NCI-H146 treated with DMSO at 0.1 percent for 48 hours (cell line): ENCODE results near the gene WDR48.
"Not testable (repeated sequence)": the region's sequence is repeated elsewhere in the genome, so short reads cannot be mapped to it uniquely, and the experiment has no call there.

Experiments used
- DNase-seq: peaks from one replicate; lab custom pipeline; 2025; ENCODE audit not compliant: unreplicated experiment; lab: John Stamatoyannopoulos, UW

The WDR48 gene

DNA sequence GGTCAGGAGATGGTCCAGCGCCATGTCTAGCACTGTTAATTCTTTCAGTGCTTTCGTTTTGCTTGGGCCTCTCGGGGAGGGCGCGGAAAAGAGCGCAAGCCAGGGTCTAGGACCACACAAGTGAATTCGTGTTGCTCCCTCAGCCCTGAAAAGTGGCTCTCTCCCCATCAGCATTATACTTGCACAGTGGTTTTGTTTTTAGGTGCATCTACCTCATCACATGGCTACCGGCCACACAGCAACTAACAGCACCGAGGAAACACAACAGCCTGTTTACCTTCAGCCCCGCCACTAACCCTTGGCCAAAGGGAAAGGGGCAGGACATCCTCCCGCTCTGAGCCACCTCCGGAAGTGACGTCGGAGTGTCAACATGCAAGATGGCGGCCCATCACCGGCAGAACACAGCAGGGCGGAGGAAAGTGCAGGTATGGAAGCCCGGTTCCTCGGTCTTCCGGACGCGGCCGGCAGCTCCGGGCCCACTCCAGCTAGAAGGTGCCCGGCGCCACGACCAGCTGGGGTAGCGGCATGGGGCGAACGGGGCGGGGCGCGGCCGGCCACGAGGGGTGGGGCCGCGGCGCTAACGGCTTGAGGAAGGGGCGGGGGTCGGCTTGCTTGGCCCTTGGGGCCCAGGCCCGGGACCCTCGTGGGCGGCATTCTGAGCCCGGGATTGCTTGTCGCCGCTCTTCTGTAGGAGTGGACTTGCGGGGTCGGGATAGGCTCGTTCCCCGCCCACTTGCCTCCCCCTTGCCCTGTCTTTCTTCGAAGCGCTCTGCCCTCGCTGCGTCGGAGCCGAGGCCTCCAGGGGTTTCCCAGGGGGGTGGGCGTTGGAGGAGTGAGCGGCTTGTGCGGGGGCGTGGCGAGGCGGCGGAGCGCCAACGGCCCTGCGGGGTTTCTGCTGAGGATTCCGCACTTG, at the start of gene WDR48, which contains the start of gene SCN11A:
TSS of gene WDR48 (plus strand) at position 368 of the 913 bp plus-strand sequence. CDS start at position 378, 10 bp downstream.
TSS of gene SCN11A (minus strand) at position 296 of the 913 bp plus-strand sequence. CDS start 101,582 bp downstream, outside the sequence.
- DNase-seq: peak; percentile 59

DNA sequence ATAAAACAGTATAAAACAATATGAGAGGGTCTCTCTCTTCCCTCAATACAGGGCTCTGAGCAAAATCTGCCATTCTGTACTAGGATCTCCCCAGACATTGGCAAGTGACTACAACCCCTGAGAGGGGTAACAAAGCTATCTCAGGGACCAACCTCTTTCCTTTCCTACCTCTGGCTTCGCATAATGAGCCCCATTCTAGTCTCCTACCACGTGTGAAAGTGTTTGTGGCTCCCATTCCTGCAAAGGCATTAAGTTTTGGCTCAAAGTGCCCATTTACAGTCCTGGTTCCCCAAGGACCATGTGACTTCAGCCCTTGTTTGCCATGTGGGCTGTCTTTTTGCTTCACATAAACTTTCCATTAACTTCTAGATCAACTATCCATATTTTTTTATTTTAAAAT, 46.5 kb upstream of the WDR48 start:
- no peak for DNase-seq

GRCh38 chr3:39011191-39011736, 40.6 kb upstream of the WDR48 start:
- no peak for DNase-seq

- no peak for DNase-seq
These were observed 38.5 kb upstream of the WDR48 start for GRCh38 chr3:39013289-39013688.

- DNase-seq: no peak
These were observed 37.8 kb upstream of the WDR48 start for GRCh38 chr3:39013921-39014509.

GRCh38 chr3:39015418-39015817, 36.4 kb upstream of the WDR48 start:
- DNase-seq: no peak

DNA sequence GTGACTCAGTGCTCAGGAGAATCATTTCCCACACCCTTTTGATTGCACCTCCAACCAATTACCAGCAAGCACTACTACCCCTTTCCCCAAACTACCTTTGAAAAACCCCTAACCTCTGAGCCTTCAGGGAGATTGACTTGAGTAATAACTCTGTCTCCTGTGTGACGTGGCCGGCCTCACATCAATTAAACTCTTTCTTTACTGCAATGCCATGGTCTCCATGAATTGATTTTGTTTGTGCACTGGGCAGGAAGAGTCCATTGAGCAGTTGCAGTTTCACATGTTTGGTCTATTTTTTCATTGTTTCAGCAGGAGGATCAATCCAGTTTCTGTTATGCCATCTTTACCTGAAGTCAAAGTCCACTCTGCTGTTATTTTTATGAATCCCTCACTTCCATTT, 32.5 kb upstream of the WDR48 start:
- DNase-seq: no peak

DNA sequence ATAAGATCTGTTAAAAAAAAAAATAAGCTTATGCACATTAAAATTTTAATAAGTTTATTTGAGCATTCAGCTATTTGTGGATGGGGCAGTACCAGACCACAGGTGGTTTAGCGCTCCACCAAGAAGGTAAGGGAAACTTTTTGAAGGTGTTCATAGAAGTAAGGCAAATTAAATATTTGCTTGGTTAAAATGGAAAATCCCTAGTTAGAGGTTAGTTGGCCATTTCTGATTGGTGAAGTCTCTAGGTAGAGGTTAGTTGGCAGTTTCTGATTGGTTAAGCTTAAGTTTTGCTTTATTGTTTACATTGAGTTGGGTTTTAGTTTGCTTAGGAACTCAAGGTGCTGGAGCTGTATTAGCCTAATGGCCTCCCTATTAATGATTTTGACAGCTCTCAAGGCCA, 30.8 kb upstream of the WDR48 start:
- DNase-seq: no peak

GRCh38 chr3:39021465-39022285, 30.1 kb upstream of the WDR48 start:
- DNase-seq: no peak

DNA sequence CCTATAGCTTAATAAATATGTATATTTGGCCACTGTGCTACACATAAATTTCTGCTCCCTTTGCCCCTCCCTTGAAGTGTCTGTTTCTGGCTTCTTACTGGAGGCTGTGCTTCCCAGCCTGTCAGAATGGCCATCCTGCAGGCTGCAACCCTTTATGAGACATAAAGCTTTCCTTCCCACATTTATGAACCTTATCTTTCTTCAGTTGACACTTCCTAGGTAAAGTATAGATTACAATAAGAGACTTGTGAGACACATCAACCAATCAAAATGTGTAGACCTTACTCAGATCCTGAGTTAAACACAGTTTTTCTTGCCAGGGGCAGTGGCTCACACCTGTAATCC, 29.6 kb upstream of the WDR48 start:
- DNase-seq: no peak

DNA sequence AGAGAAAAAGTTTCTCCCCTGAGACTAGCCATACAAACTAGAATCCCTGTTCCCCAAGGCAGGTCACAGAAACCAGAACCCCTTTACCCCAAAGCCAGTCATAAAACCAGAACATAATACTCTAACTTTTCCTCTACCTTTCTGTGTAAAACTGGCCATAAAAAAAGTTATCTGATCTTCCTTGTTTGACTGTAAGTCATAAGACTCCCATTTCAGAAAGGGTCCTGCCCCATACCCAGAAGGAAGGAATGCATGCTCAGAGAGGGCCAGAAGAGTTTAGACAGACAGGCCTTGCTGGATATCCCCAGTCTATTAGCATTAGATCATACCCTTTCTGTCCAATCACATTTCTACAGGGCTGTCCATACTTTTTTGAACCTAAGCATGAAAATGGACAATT, 27.3 kb upstream of the WDR48 start:
- no peak for DNase-seq

DNA sequence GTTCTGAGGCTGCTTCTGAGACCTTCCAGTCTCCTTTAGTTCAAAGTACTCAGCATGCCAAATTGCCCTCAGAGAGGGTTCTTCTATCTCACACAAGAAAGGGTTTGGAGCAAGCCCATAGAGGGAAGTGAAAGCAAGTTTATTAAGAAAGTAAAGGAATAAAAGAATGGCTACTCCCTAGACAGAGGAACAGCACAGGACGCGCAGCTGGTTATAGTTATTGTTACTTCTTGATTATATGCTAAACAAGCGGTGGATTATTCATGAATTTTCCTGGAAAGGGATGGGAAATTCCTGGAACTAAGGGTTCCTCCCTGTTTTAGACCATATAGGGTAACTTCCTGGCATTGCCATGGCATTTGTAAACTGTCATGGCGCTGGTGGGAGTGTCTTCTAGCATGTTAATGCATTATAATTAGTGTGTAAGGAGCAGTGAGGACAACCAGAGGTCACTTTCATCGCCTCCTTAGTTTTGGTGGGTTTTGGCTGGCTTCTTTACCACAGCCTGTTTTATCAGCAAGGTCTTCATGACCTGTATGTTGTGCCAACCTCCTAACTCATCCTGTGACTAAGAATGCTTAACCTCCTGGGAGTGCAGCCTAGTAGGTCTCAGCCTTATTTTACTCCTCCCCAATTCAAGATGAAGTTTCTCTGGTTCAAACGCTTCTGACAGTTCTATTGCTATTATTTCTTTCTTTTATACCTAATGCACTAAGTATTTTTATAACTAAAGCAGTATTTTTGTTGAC, 26.4 kb upstream of the WDR48 start:
- DNase-seq: no peak

GRCh38 chr3:39028546-39028945, 23.3 kb upstream of the WDR48 start:
- no peak for DNase-seq

GRCh38 chr3:39029556-39029955, 22.3 kb upstream of the WDR48 start:
- DNase-seq: no peak

DNA sequence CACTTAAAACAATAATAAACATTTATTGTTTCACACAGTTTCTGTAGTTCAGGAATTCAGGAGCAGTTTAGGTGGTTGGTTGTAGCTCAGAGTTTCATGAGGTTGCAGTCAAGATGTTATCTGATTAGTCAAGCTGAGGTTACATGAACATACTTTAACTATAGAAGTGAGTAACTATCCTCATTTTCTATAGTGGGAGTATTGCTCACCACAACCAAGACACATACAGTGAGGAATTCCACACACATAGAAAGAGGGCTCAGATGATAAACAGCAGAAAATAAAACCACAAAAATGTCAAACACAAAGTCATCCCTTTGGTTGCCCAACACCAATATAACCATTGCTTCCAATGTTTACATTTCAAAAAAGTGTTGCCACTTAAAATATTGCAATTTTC, 13.7 kb upstream of the WDR48 start:
- DNase-seq: no peak

DNA sequence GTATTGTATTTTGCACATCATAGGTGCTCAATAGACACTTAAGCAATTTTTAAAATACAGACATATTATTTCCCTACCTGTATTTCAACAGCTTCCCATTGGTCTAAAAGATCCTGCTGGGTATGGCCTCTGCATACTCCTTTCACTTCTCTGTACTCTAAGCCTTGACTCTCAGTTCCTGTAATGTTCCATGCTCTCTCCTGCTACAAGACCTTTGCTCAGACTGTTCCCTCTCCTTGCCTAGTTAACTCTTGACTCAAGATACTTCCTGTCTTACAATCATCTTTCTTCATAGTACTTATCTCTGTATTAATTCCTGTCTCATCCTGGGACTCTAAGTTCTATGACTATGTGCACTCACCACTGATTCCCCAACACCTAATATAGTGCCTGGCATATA, 1.8 kb upstream of the WDR48 start:
- DNase-seq: no peak

DNA sequence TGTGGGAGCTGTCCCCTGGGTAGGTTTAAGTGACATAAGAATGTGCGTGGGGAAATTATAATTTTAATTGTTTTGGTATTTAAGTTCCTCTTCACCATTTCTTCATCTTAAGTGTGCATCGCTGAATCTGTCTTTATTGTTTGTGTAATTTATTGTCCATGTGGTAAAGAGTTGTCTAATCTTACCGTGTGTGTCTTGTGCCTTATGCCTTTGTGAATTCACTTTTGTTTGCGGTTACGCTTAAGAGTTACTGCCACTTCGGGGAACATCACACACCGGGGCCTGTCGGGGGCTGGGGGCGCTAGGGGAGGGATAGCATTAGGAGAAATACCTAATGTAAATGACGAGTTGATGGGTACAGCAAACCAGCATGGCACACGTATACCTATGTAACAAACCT, 767 bp downstream of the WDR48 start:
- no peak for DNase-seq

DNA sequence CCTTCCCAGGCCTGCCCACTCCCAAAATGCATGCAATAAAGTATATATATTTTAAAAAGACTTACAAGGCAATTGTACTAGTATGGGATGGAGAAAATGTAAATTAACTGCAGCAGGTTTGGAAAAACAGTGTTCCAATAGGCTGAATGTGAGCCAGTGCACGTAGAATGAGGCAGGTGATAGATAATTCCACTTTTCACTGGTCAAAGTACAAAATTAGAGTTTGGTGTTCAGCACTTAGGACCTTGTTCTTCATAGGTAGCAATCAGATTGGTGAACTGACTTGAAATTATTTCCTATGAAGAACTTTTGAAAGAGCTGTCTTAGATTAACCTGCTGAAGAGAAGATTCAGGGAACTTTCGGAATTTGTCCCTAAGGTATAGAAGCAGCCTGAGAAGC, 1.9 kb downstream of the WDR48 start:
- no peak for DNase-seq

DNA sequence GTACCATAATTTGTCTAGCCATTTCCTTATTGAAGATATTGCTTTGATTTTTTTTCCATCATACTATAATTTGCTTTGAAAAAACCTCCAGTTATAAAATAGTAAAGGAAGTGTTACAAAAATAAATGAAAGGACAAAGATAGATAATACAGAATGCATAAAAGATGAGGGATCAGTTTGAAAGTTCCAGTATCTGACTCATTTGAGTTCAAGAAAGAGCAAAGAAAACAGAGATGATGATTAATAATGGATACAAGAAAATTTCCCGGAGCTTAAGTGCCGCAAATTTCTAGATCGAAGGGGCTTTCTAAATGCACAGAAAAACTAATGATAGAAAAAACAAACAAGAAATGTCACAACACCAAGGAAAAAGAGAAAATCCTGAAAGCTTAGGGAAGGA, 4.3 kb downstream of the WDR48 start:
- DNase-seq: no peak

DNA sequence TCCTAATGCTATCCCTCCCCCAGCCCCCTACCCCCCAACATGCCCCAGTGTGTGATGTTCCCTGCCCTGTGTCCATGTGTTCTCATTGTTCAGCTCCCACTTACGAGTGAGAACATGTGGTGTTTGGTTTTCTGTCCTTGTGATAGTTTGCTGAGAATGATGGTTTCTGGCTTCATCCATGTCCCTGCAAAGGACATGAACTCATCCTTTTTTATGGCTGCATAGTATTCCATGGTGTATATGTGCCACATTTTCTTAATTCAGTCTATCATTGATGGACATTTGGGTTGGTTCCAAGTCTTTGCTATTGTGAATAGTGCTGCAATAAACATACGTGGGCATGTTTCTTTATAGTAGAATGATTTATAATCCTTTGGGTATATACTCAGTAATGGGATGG, 9.4 kb downstream of the WDR48 start:
- not testable (repeated sequence) for DNase-seq

DNA sequence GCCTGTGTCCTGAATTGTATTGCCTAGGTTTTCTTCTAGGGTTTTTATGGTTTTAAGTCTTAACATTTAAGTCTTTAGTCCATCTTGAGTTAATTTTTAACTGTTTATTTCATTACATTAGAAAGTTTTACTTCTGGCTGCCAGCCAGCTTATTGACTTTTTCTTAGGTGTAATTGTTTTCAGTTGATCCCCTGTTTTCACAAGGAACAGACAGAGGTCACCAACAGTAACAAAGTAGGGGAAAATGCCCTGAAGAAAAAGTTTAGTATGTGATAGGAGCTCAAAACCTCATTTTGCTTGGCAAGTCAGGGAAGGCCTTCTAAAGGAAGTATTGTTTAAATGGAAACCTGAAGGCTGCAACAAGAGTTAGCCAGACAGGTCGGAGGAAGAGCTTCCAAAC, 10.4 kb downstream of the WDR48 start:
- no peak for DNase-seq
